H9 (cell line): ENCODE results near the gene STRA6. TPM values are rescaled to one million over a fixed set of nuclear protein-coding genes. Genes with fewer than 3 reads are reported as not detected.

Experiments used
- DNase-seq: peaks from one replicate; pipeline ENCODE4 v3.0.0-alpha.2; 2017
- H2AFZ ChIP-seq: one replicate; pipeline ENCODE4 v1.6.1; 2013; ENCODE audit warnings: mild to moderate bottlenecking, low read length, control low read depth, moderate library complexity
- H2AK5ac ChIP-seq: 2 replicates; pipeline ENCODE4 v1.6.1; 2013; ENCODE audit warnings: low read length, control low read depth, mixed read lengths; ENCODE audit not compliant: insufficient read length
- H2BK120ac ChIP-seq: one replicate; pipeline ENCODE4 v1.6.1; 2013; ENCODE audit warnings: low read depth, mild to moderate bottlenecking, low read length, control low read depth, inconsistent platforms; ENCODE audit not compliant: poor library complexity, severe bottlenecking
- H2BK12ac ChIP-seq: 2 replicates; pipeline ENCODE4 v1.6.1; 2013; ENCODE audit warnings: low read length, control low read depth, mixed read lengths, low read depth; ENCODE audit not compliant: insufficient read length
- H2BK15ac ChIP-seq: 2 replicates; pipeline ENCODE4 v1.6.1; 2013; ENCODE audit warnings: low read depth, low read length, control low read depth
- H2BK20ac ChIP-seq: one replicate; pipeline ENCODE4 v1.6.1; 2013; ENCODE audit warnings: low read depth, mild to moderate bottlenecking, low read length, control low read depth, inconsistent platforms; ENCODE audit not compliant: poor library complexity, severe bottlenecking
- H2BK5ac ChIP-seq: 2 replicates; pipeline ENCODE4 v1.6.1; 2013; ENCODE audit warnings: low read length, control low read depth, mixed read lengths; ENCODE audit not compliant: insufficient read length
- H3K14ac ChIP-seq: 2 replicates; pipeline ENCODE4 v1.6.1; 2013; ENCODE audit warnings: low read length, control low read depth; ENCODE audit not compliant: insufficient read depth
- H3K18ac ChIP-seq: 2 replicates; pipeline ENCODE4 v1.6.1; 2013; ENCODE audit warnings: low read depth, mild to moderate bottlenecking, mixed read lengths, low read length, control low read depth; ENCODE audit not compliant: insufficient read length
- H3K23ac ChIP-seq: 2 replicates; pipeline ENCODE4 v1.6.1; 2013; ENCODE audit warnings: low read length, control low read depth, mixed read lengths, low read depth; ENCODE audit not compliant: insufficient read length
- H3K23me2 ChIP-seq: 2 replicates; pipeline ENCODE4 v1.6.1; 2013; ENCODE audit warnings: low read depth, mild to moderate bottlenecking, mixed read lengths, low read length, control low read depth; ENCODE audit not compliant: insufficient read length, poor library complexity, severe bottlenecking
- H3K27ac ChIP-seq: 2 replicates; pipeline ENCODE4 v1.5.1; 2013; ENCODE audit warnings: low read length, control low read depth, mixed read lengths, low read depth; ENCODE audit not compliant: insufficient read length
- H3K27me3 ChIP-seq: 2 replicates; pipeline ENCODE4 v1.6.1; 2013; ENCODE audit warnings: low read length, control low read depth, inconsistent platforms; ENCODE audit not compliant: insufficient read depth
- H3K4ac ChIP-seq: 2 replicates; pipeline ENCODE4 v1.6.1; 2013; ENCODE audit warnings: low read depth, mild to moderate bottlenecking, control low read depth, inconsistent platforms, low read length, moderate library complexity
- H3K4me1 ChIP-seq: 2 replicates; pipeline ENCODE4 v1.6.1; 2013; ENCODE audit warnings: low read length, control low read depth, inconsistent platforms; ENCODE audit not compliant: insufficient read depth
- H3K4me2 ChIP-seq: 2 replicates; pipeline ENCODE4 v1.6.1; 2013; ENCODE audit warnings: low read length, control low read depth, mixed read lengths; ENCODE audit not compliant: insufficient read length, insufficient read depth
- H3K56ac ChIP-seq: 2 replicates; pipeline ENCODE4 v1.6.1; 2013; ENCODE audit warnings: low read depth, mild to moderate bottlenecking, mixed read lengths, low read length, control low read depth; ENCODE audit not compliant: insufficient read length
- H3K79me1 ChIP-seq: 2 replicates; pipeline ENCODE4 v1.6.1; 2013; ENCODE audit warnings: low read depth, mild to moderate bottlenecking, moderate library complexity, low read length, control low read depth, inconsistent platforms; ENCODE audit not compliant: insufficient read depth, poor library complexity, severe bottlenecking
- H3K79me2 ChIP-seq: 2 replicates; pipeline ENCODE4 v1.6.1; 2013; ENCODE audit warnings: low read length, control low read depth, inconsistent platforms; ENCODE audit not compliant: insufficient read depth
- H3K9ac ChIP-seq: 2 replicates; pipeline ENCODE4 v1.6.1; 2013; ENCODE audit warnings: low read length, control low read depth, mixed read lengths; ENCODE audit not compliant: insufficient read length; ENCODE audit errors: extremely low read depth
- H3K9me3 ChIP-seq: one replicate; pipeline ENCODE4 v1.6.1; 2013; ENCODE audit warnings: low read depth, low read length, inconsistent platforms; ENCODE audit not compliant: control insufficient read depth
- H3T11ph ChIP-seq: one replicate; pipeline ENCODE4 v1.6.1; 2013; ENCODE audit warnings: mild to moderate bottlenecking, low read length, control low read depth, inconsistent platforms
- H4K20me1 ChIP-seq: one replicate; pipeline ENCODE4 v1.6.1; 2013; ENCODE audit not compliant: control insufficient read depth, insufficient read length, insufficient read depth
- H4K5ac ChIP-seq: 2 replicates; pipeline ENCODE4 v1.6.1; 2013; ENCODE audit warnings: low read depth, mild to moderate bottlenecking, mixed read lengths, low read length, control low read depth; ENCODE audit not compliant: insufficient read length
- H4K8ac ChIP-seq: replicated peaks from 2 replicates; pipeline ENCODE4 v1.6.1; 2013; ENCODE audit warnings: low read length, control low read depth, mixed read lengths, low read depth; ENCODE audit not compliant: insufficient read length
- H4K91ac ChIP-seq: 2 replicates; pipeline ENCODE4 v1.6.1; 2013; ENCODE audit warnings: low read depth, mild to moderate bottlenecking, moderate library complexity, mixed read lengths, low read length, control low read depth; ENCODE audit not compliant: insufficient read length
- H3K27ac Mint-ChIP-seq, 3 experiments: 2 replicates in 2 of 3; 3 replicates in 1 of 3; pipeline ENCODE4 v1.8.0; 2020 to 2021; ENCODE audit warnings: mixed read lengths in 3 of 3, mild to moderate bottlenecking in 1 of 3, moderate library complexity in 1 of 3
- H3K27me3 Mint-ChIP-seq: 2 replicates; pipeline ENCODE4 v1.8.0; 2021; ENCODE audit warnings: low read depth, mild to moderate bottlenecking, moderate library complexity, mixed read lengths
- H3K36me3 Mint-ChIP-seq, 3 experiments: 2 replicates in 2 of 3; 3 replicates in 1 of 3; pipeline ENCODE4 v1.8.0; 2020 to 2021; ENCODE audit warnings: low read depth in 3 of 3, mixed read lengths in 3 of 3; ENCODE audit not compliant: insufficient read depth in 1 of 3
- H3K4me1 Mint-ChIP-seq, 2 experiments: 2 replicates each; pipeline ENCODE4 v1.8.0; 2020; ENCODE audit warnings: mixed read lengths in 2 of 2
- H3K4me3 Mint-ChIP-seq, 2 experiments: 2 replicates in 1 of 2; 3 replicates in 1 of 2; pipeline ENCODE4 v1.8.0; 2020 to 2021; ENCODE audit warnings: mild to moderate bottlenecking in 2 of 2, mixed read lengths in 2 of 2, moderate library complexity in 1 of 2
- H3K9me3 Mint-ChIP-seq, 2 experiments: 2 replicates in 1 of 2; 3 replicates in 1 of 2; pipeline ENCODE4 v1.8.0; 2020; ENCODE audit warnings: mild to moderate bottlenecking in 2 of 2, mixed read lengths in 2 of 2, moderate library complexity in 1 of 2
- CTCF ChIP-seq: fragments of 200-600 bp; sonication (generic); conservative IDR thresholded peaks from 3 replicates; pipeline ENCODE4 v1.8.0; 2021; ENCODE audit warnings: antibody characterized with exemption, mild to moderate bottlenecking
- WGBS: extraction: QIAGEN DNeasy Blood & Tissue Kit; methylation state at CpG from one replicate; pipeline ENCODE4 v1.1.7; 2013; ENCODE audit warnings: missing lambda C conversion rate, low lambda C conversion rate, mixed read lengths; ENCODE audit not compliant: insufficient read length; ENCODE audit errors: extremely low coverage; 5-methylcytosine and 5-hydroxymethylcytosine counted together
- total RNA-seq: library from RNA; stranded (reverse); gene quantifications from 2 replicates; pipeline ENCODE4 v1.2.1, GENCODE V29; 2021

Gene STRA6
- total RNA-seq, 1 experiment from 2014 or later: 12.8 TPM

DNA sequence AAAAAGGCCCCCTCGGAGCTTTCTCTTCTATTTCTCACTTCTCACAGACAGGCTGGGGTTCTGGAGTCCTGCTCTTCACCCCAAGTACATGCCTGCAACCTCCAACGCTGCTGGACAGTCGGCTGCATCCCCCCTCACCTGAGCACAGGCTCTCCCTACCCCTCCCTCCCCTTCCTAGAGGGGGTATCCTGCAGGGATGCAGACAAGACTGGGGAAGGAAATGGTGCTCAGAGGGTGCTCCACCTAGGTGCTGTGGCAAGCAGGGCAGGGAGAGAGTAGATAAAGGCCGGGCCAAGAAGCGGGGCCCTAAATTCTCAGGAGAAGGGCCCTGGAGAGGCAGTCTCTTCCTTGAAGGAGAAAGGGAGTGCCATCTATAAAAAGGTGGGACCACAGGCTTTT, 7.0 kb upstream of the STRA6 start:
- WGBS: no CpG with 5 or more reads among the region's 5 CpGs
- peak overlapping the region; percentile 40 to 73; a peak in 4 of 5 replicates for H3K4me3 Mint-ChIP-seq

More for the DNA sequence above, 7.0 kb upstream of the STRA6 start:
- Histone ChIP-seq H3K4ac (no peak overlapping the region), H3K9ac (no peak overlapping the region), H2AK5ac (no peak overlapping the region), H3K27ac (no peak overlapping the region), H4K5ac (no peak overlapping the region), H2BK20ac (no peak overlapping the region), H3T11ph (no peak overlapping the region), H3K14ac (no peak overlapping the region), H3K27me3 (no peaks in the 10 kb centered on the region), H2BK15ac (no peak overlapping the region), H3K56ac (no peak overlapping the region), H3K23ac (no peak overlapping the region), H4K8ac (no peak overlapping the region), H2BK5ac (no peak overlapping the region), H3K18ac (no peak overlapping the region), H2BK120ac (no peak overlapping the region), H3K4me2 (peak overlapping the region; percentile 12), H3K23me2 (peaks cover 6% of the 10 kb centered on the region), H4K20me1 (no peaks in the 10 kb centered on the region), H4K91ac (no peak overlapping the region), H3K79me2 (no peaks in the 10 kb centered on the region), H3K4me1 (peaks cover 15% of the 10 kb centered on the region; the same call in 1 of the 2 replicates), H2AFZ (no peak overlapping the region), H3K79me1 (no peaks in the 10 kb centered on the region), H2BK12ac (no peak overlapping the region), H3K9me3 (no peaks in the 10 kb centered on the region)
- Mint-ChIP-seq H3K36me3 (peaks cover 11 to 20% (median 13%) of the 10 kb centered on the region in 3 experiments), H3K9me3 (no peaks in the 10 kb centered on the region), H3K4me1 (peaks cover 69 to 74% of the 10 kb centered on the region in 2 experiments), H3K27me3 (peaks cover 48% of the 10 kb centered on the region), H3K27ac (peak overlapping the region; percentile 49 to 83 (median 81); a peak in 3 of 7 replicates)
- TF ChIP-seq CTCF: peak; percentile 27; the same call in 1 of the 3 replicates
- peak; percentile 50 for DNase-seq
